HEK293 (cell line): ENCODE measurements around the gene PSMD3.

ENCODE experiments used
- BCL11A ChIP-seq: fragments of 450-650 bp; formaldehyde crosslinking; IDR thresholded peaks from 2 replicates; pipeline ENCODE4 v1.5.1; 2016; ENCODE audit warnings: low read depth, missing biosample characterization, missing genetic modification characterization
- ELK4 ChIP-seq: IDR thresholded peaks from 2 replicates; pipeline ENCODE4 v1.6.1; 2011; ENCODE audit warnings: mild to moderate bottlenecking, low read depth, low read length, borderline replicate concordance
- HOXC10 ChIP-seq: sonication (generic); formaldehyde crosslinking; IDR thresholded peaks from 2 replicates; pipeline ENCODE4 v1.8.1; 2023; ENCODE audit warnings: mild to moderate bottlenecking, missing genetic modification reagents
- HOXD13 ChIP-seq: sonication (generic); formaldehyde crosslinking; IDR thresholded peaks from 2 replicates; pipeline ENCODE4 v1.8.0; 2022; ENCODE audit warnings: missing genetic modification reagents, borderline replicate concordance
- KLF16 ChIP-seq: fragments of 450-650 bp; formaldehyde crosslinking; IDR thresholded peaks from 2 replicates; pipeline ENCODE4 v1.5.1; 2017; ENCODE audit warnings: missing biosample characterization, missing genetic modification characterization
- KLF8 ChIP-seq: fragments of 450-650 bp; formaldehyde crosslinking; IDR thresholded peaks from 2 replicates; pipeline ENCODE4 v1.5.1; 2016; ENCODE audit warnings: missing biosample characterization, missing genetic modification characterization
- OSR2 ChIP-seq: fragments of 450-650 bp; formaldehyde crosslinking; IDR thresholded peaks from 2 replicates; pipeline ENCODE4 v1.5.1; 2016; ENCODE audit warnings: missing biosample characterization, missing genetic modification characterization
- OVOL3 ChIP-seq: fragments of 450-650 bp; formaldehyde crosslinking; IDR thresholded peaks from 2 replicates; pipeline ENCODE4 v1.5.1; 2016; ENCODE audit warnings: missing biosample characterization, missing genetic modification characterization
- REPIN1 ChIP-seq: fragments of 450-650 bp; formaldehyde crosslinking; IDR thresholded peaks from 2 replicates; pipeline ENCODE4 v1.5.1; 2017; ENCODE audit warnings: missing biosample characterization, missing genetic modification characterization, low read depth
- WT1 ChIP-seq: fragments of 450-650 bp; formaldehyde crosslinking; IDR thresholded peaks from 2 replicates; pipeline ENCODE4 v1.5.1; 2016; ENCODE audit warnings: missing biosample characterization, missing genetic modification characterization
- ZBTB8A ChIP-seq: fragments of 450-650 bp; formaldehyde crosslinking; IDR thresholded peaks from 2 replicates; pipeline ENCODE4 v1.5.1; 2016; ENCODE audit warnings: missing biosample characterization, missing genetic modification characterization
- ZFP41 ChIP-seq: fragments of 450-650 bp; formaldehyde crosslinking; IDR thresholded peaks from 2 replicates; pipeline ENCODE4 v1.5.1; 2016; ENCODE audit warnings: missing biosample characterization, missing genetic modification characterization, borderline replicate concordance
- ZNF133 ChIP-seq: fragments of 450-650 bp; formaldehyde crosslinking; IDR thresholded peaks from 2 replicates; pipeline ENCODE4 v1.5.1; 2016; ENCODE audit warnings: missing biosample characterization, missing genetic modification characterization
- ZNF140 ChIP-seq: fragments of 450-650 bp; formaldehyde crosslinking; IDR thresholded peaks from 2 replicates; pipeline ENCODE4 v1.5.1; 2016; ENCODE audit warnings: missing biosample characterization, missing genetic modification characterization
- ZNF146 ChIP-seq: fragments of 450-650 bp; formaldehyde crosslinking; IDR thresholded peaks from 2 replicates; pipeline ENCODE4 v1.5.1; 2016; ENCODE audit warnings: missing biosample characterization, missing genetic modification characterization
- ZNF169 ChIP-seq: fragments of 450-650 bp; formaldehyde crosslinking; IDR thresholded peaks from 2 replicates; pipeline ENCODE4 v1.5.1; 2016; ENCODE audit warnings: missing biosample characterization, missing genetic modification characterization
- ZNF174 ChIP-seq: fragments of 450-650 bp; formaldehyde crosslinking; IDR thresholded peaks from 2 replicates; pipeline ENCODE4 v1.5.0; 2017; ENCODE audit warnings: missing biosample characterization, mild to moderate bottlenecking, missing genetic modification characterization
- ZNF214 ChIP-seq: fragments of 450-650 bp; formaldehyde crosslinking; IDR thresholded peaks from 2 replicates; pipeline ENCODE4 v1.5.1; 2017; ENCODE audit warnings: missing biosample characterization, mild to moderate bottlenecking, missing genetic modification characterization, borderline replicate concordance
- ZNF26 ChIP-seq: fragments of 450-650 bp; formaldehyde crosslinking; IDR thresholded peaks from 2 replicates; pipeline ENCODE4 v1.5.1; 2016; ENCODE audit warnings: missing biosample characterization, missing genetic modification characterization
- ZNF266 ChIP-seq: fragments of 450-650 bp; formaldehyde crosslinking; IDR thresholded peaks from 2 replicates; pipeline ENCODE4 v1.5.1; 2016; ENCODE audit warnings: missing biosample characterization, missing genetic modification characterization, low read depth
- ZNF423 ChIP-seq: fragments of 450-650 bp; formaldehyde crosslinking; IDR thresholded peaks from 2 replicates; pipeline ENCODE4 v1.5.1; 2016; ENCODE audit warnings: missing biosample characterization, missing genetic modification characterization
- ZNF514 ChIP-seq: fragments of 450-650 bp; formaldehyde crosslinking; IDR thresholded peaks from 2 replicates; pipeline ENCODE4 v1.5.1; 2016; ENCODE audit warnings: missing biosample characterization, missing genetic modification characterization
- ZNF544 ChIP-seq: fragments of 450-650 bp; formaldehyde crosslinking; IDR thresholded peaks from 2 replicates; pipeline ENCODE4 v1.5.0; 2017; ENCODE audit warnings: missing biosample characterization, missing genetic modification characterization
- ZNF548 ChIP-seq: fragments of 450-650 bp; formaldehyde crosslinking; IDR thresholded peaks from 2 replicates; pipeline ENCODE4 v1.5.1; 2016; ENCODE audit warnings: missing biosample characterization, missing genetic modification characterization
- ZNF555 ChIP-seq: fragments of 450-650 bp; formaldehyde crosslinking; conservative IDR thresholded peaks from 2 replicates; pipeline ENCODE4 v1.5.1; 2017; ENCODE audit warnings: missing biosample characterization, mild to moderate bottlenecking, missing genetic modification characterization, inconsistent platforms
- ZNF596 ChIP-seq: fragments of 450-650 bp; IDR thresholded peaks from 2 replicates; pipeline ENCODE4 v1.5.0; 2018; ENCODE audit warnings: missing biosample characterization, mild to moderate bottlenecking, missing genetic modification characterization, moderate library complexity
- ZNF621 ChIP-seq: fragments of 450-650 bp; formaldehyde crosslinking; IDR thresholded peaks from 2 replicates; pipeline ENCODE4 v1.5.1; 2017; ENCODE audit warnings: missing biosample characterization, missing genetic modification characterization
- ZNF654 ChIP-seq: fragments of 450-650 bp; formaldehyde crosslinking; IDR thresholded peaks from 2 replicates; pipeline ENCODE4 v1.5.1; 2016; ENCODE audit warnings: low read depth, missing biosample characterization, missing genetic modification characterization
- ZXDB ChIP-seq: fragments of 450-650 bp; formaldehyde crosslinking; IDR thresholded peaks from 2 replicates; pipeline ENCODE4 v1.5.1; 2016; ENCODE audit warnings: missing biosample characterization, missing genetic modification characterization
- TF ChIP-seq, protein P1 (sequence below): fragments of 450-650 bp; formaldehyde crosslinking; IDR thresholded peaks from 2 replicates; pipeline ENCODE4 v1.5.1; 2016; ENCODE audit warnings: missing biosample characterization, missing genetic modification characterization
- TF ChIP-seq, protein P2 (sequence below): fragments of 450-650 bp; formaldehyde crosslinking; IDR thresholded peaks from 2 replicates; pipeline ENCODE4 v1.5.1; 2017; ENCODE audit warnings: missing biosample characterization, missing genetic modification characterization
- TF ChIP-seq, protein P3 (sequence below): fragments of 450-650 bp; formaldehyde crosslinking; IDR thresholded peaks from 2 replicates; pipeline ENCODE4 v1.5.1; 2016; ENCODE audit warnings: missing biosample characterization, missing genetic modification characterization

The PSMD3 gene

GRCh38 chr17:39980351-39981206, at the start of gene PSMD3 (continued):
- TF ChIP-seq ZNF654 (tag by site-specific recombination) (peak; percentile 84), BCL11A (no peak), HOXD13 (0 out of 2 replicates have a peak, but pooled peaks have one; percentile 30), WT1 (tag by site-specific recombination) (peak; percentile 37; the same call in 1 of the 2 replicates), KLF16 (peak; percentile 87), ELK4 (no peak), ZBTB8A (tag by site-specific recombination) (peak; percentile 77), ZNF214 (tag by site-specific recombination) (no peak), ZNF26 (no peak), ZNF596 (tag by site-specific recombination) (no peak; the same call in 1 of the 2 replicates), ZNF169 (tag by site-specific recombination) (no peak), ZNF555 (tag by site-specific recombination) (no peak), ZNF621 (tag by site-specific recombination) (no peak), ZNF266 (tag by site-specific recombination) (peak; percentile 58; the same call in 1 of the 2 replicates), ZFP41 (tag by site-specific recombination) (peak; percentile 31; the same call in 1 of the 2 replicates), OSR2 (tag by site-specific recombination) (no peak), ZNF174 (tag by site-specific recombination) (no peak), ZNF133 (tag by site-specific recombination) (0 out of 2 replicates have a peak, but pooled peaks have one; percentile 34), ZNF548 (tag by site-specific recombination) (no peak; the same call in 1 of the 2 replicates), ZNF423 (tag by site-specific recombination) (no peak), ZXDB (tag by site-specific recombination) (peak; percentile 88), ZNF514 (tag by site-specific recombination) (no peak), ZNF140 (tag by site-specific recombination) (no peak), KLF8 (tag by site-specific recombination) (peak; percentile 89), REPIN1 (tag by site-specific recombination) (peak; percentile 81), OVOL3 (tag by site-specific recombination) (no peak), ZNF146 (tag by site-specific recombination) (0 out of 2 replicates have a peak, but pooled peaks have one; percentile 28), ZNF544 (no peak), HOXC10 (CRISPR knock-in tag) (peak; percentile 90; the same call in 1 of the 2 replicates)
- TF ChIP-seq, protein P1, sequence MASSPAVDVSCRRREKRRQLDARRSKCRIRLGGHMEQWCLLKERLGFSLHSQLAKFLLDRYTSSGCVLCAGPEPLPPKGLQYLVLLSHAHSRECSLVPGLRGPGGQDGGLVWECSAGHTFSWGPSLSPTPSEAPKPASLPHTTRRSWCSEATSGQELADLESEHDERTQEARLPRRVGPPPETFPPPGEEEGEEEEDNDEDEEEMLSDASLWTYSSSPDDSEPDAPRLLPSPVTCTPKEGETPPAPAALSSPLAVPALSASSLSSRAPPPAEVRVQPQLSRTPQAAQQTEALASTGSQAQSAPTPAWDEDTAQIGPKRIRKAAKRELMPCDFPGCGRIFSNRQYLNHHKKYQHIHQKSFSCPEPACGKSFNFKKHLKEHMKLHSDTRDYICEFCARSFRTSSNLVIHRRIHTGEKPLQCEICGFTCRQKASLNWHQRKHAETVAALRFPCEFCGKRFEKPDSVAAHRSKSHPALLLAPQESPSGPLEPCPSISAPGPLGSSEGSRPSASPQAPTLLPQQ (tag by site-specific recombination) = peak; percentile 87
- TF ChIP-seq, protein P2, sequence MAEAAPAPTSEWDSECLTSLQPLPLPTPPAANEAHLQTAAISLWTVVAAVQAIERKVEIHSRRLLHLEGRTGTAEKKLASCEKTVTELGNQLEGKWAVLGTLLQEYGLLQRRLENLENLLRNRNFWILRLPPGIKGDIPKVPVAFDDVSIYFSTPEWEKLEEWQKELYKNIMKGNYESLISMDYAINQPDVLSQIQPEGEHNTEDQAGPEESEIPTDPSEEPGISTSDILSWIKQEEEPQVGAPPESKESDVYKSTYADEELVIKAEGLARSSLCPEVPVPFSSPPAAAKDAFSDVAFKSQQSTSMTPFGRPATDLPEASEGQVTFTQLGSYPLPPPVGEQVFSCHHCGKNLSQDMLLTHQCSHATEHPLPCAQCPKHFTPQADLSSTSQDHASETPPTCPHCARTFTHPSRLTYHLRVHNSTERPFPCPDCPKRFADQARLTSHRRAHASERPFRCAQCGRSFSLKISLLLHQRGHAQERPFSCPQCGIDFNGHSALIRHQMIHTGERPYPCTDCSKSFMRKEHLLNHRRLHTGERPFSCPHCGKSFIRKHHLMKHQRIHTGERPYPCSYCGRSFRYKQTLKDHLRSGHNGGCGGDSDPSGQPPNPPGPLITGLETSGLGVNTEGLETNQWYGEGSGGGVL (tag by site-specific recombination) = no peak; the same call in none of the 2 replicates
- TF ChIP-seq, protein P3, sequence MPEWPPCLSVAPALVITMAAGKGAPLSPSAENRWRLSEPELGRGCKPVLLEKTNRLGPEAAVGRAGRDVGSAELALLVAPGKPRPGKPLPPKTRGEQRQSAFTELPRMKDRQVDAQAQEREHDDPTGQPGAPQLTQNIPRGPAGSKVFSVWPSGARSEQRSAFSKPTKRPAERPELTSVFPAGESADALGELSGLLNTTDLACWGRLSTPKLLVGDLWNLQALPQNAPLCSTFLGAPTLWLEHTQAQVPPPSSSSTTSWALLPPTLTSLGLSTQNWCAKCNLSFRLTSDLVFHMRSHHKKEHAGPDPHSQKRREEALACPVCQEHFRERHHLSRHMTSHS = no peak
